HepG2 (cell line): Measurements from ENCODE around the gene RBBP8NL. TPM values are rescaled to one million over a fixed set of nuclear protein-coding genes. Genes with fewer than 3 reads are reported as not detected.

Source experiments
- ARID4A ChIP-seq: sonication (generic); formaldehyde crosslinking; IDR thresholded peaks from 2 replicates; pipeline ENCODE4 v1.5.0; 2020; ENCODE audit warnings: mild to moderate bottlenecking, missing genetic modification reagents, borderline replicate concordance
- ATM ChIP-seq: fragments of 450-650 bp; IDR thresholded peaks from 2 replicates; pipeline ENCODE4 v1.7.1; 2017; ENCODE audit warnings: mild to moderate bottlenecking, borderline replicate concordance
- BORCS8-MEF2B ChIP-seq: sonication (generic); formaldehyde crosslinking; IDR thresholded peaks from 2 replicates; pipeline ENCODE4 v1.8.0; 2022; ENCODE audit warnings: mild to moderate bottlenecking, missing genetic modification reagents
- CENPX ChIP-seq: sonication (generic); formaldehyde crosslinking; IDR thresholded peaks from 2 replicates; pipeline ENCODE4 v1.9.0; 2021; ENCODE audit warnings: mild to moderate bottlenecking, missing genetic modification reagents, moderate library complexity
- HIC2 ChIP-seq: sonication (generic); formaldehyde crosslinking; IDR thresholded peaks from 2 replicates; pipeline ENCODE4 v1.9.0; 2022; ENCODE audit warnings: low read depth, missing genetic modification reagents
- KMT2A ChIP-seq: sonication (generic); formaldehyde crosslinking; IDR thresholded peaks from 2 replicates; pipeline ENCODE4 v1.4.0; 2020; ENCODE audit warnings: missing genetic modification reagents
- POLR2AphosphoS2 ChIP-seq: IDR thresholded peaks from 2 replicates; pipeline ENCODE4 v1.6.1; 2011; ENCODE audit warnings: low read depth, low read length, improper control_type of control experiment
- TRAFD1 ChIP-seq: sonication (generic); formaldehyde crosslinking; IDR thresholded peaks from 2 replicates; pipeline ENCODE4 v1.5.1; 2020; ENCODE audit warnings: missing genetic modification reagents, mild to moderate bottlenecking, borderline replicate concordance
- ZNF138 ChIP-seq: sonication (generic); formaldehyde crosslinking; IDR thresholded peaks from 2 replicates; pipeline ENCODE4 v1.5.0; 2020; ENCODE audit warnings: mild to moderate bottlenecking, low read depth, missing genetic modification reagents
- ZNF550 ChIP-seq: sonication (generic); formaldehyde crosslinking; IDR thresholded peaks from 2 replicates; pipeline ENCODE4 v1.4.0; 2020; ENCODE audit warnings: mild to moderate bottlenecking, missing genetic modification reagents, borderline replicate concordance
- polyA plus RNA-seq, 8 experiments: library from polyadenylated mRNA; depleted of rRNA in 3 of 8; stranded (reverse) in 7 of 8; unstranded in 1 of 8; fragments of >200 nt; fragmentation: Illumina TruSeq in 4 of 8; extraction: Trizol in 4 of 8; gene quantifications; 2 replicates each; pipeline versions ENCODE4 v1.2.1 to v1.2.3, GENCODE V29; 2011 to 2016; ENCODE audit warnings: low read depth in 4 of 8, missing spikeins in 1 of 8, mixed read lengths in 1 of 8; ENCODE audit not compliant: insufficient read depth in 1 of 8
- total RNA-seq, 5 experiments: library from RNA; depleted of rRNA; stranded (reverse); fragments of >200 nt; fragmentation: Illumina TruSeq; extraction: Trizol; gene quantifications; 2 replicates each; pipeline ENCODE4 v1.2.3, GENCODE V29; 2016; ENCODE audit warnings: low read depth in 1 of 5
- TF ChIP-seq, protein P1 (sequence below): sonication (generic); formaldehyde crosslinking; IDR thresholded peaks from 2 replicates; pipeline ENCODE4 v1.4.0; 2020; ENCODE audit warnings: low read depth, missing genetic modification reagents
- TF ChIP-seq, protein P2 (sequence below): sonication (generic); formaldehyde crosslinking; IDR thresholded peaks from 2 replicates; pipeline ENCODE4 v1.5.0; 2020; ENCODE audit warnings: missing genetic modification reagents, mild to moderate bottlenecking, borderline replicate concordance
- TF ChIP-seq, protein P3 (sequence below): IDR thresholded peaks from 2 replicates; pipeline ENCODE4 v1.6.1; 2016; ENCODE audit warnings: mild to moderate bottlenecking

RBBP8NL gene
- total and polyA plus RNA-seq, 2 of the 13 experiments (the other 11 are each of a cell fraction or from before 2014, with no cell fraction given) = 0.69 to 0.86 TPM

GRCh38 chr20:62376112-62377063 lies 51.0 kb downstream of the RBBP8NL start (continued):
- TF ChIP-seq ARID4A (CRISPR knock-in tag) (peak; percentile 65), ZNF138 (CRISPR knock-in tag) (no peak), CENPX (CRISPR knock-in tag) (no peak), TRAFD1 (CRISPR knock-in tag) (0 out of 2 replicates have a peak, but pooled peaks have one; percentile 61), ZNF550 (no peak), HIC2 (CRISPR knock-in tag) (peak; percentile 95), KMT2A (no peak; the same call in 1 of the 2 replicates), ATM (no peak), POLR2AphosphoS2 (no peak), BORCS8-MEF2B (CRISPR knock-in tag) (peak; percentile 87)
- TF ChIP-seq, protein P1, sequence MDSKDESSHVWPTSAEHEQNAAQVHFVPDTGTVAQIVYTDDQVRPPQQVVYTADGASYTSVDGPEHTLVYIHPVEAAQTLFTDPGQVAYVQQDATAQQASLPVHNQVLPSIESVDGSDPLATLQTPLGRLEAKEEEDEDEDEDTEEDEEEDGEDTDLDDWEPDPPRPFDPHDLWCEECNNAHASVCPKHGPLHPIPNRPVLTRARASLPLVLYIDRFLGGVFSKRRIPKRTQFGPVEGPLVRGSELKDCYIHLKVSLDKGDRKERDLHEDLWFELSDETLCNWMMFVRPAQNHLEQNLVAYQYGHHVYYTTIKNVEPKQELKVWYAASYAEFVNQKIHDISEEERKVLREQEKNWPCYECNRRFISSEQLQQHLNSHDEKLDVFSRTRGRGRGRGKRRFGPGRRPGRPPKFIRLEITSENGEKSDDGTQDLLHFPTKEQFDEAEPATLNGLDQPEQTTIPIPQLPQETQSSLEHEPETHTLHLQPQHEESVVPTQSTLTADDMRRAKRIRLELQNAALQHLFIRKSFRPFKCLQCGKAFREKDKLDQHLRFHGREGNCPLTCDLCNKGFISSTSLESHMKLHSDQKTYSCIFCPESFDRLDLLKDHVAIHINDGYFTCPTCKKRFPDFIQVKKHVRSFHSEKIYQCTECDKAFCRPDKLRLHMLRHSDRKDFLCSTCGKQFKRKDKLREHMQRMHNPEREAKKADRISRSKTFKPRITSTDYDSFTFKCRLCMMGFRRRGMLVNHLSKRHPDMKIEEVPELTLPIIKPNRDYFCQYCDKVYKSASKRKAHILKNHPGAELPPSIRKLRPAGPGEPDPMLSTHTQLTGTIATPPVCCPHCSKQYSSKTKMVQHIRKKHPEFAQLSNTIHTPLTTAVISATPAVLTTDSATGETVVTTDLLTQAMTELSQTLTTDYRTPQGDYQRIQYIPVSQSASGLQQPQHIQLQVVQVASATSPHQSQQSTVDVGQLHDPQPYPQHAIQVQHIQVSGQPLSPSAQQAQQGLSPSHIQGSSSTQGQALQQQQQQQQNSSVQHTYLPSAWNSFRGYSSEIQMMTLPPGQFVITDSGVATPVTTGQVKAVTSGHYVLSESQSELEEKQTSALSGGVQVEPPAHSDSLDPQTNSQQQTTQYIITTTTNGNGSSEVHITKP (CRISPR knock-in tag) = 0 out of 2 replicates have a peak, but pooled peaks have one; percentile 60
- TF ChIP-seq, protein P2, sequence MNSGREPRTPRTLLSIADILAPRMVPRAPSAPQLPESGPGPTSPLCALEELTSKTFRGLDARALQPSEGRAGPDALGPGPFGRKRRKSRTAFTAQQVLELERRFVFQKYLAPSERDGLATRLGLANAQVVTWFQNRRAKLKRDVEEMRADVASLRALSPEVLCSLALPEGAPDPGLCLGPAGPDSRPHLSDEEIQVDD (CRISPR knock-in tag) = peak; percentile 41; the same call in 1 of the 2 replicates
- TF ChIP-seq, protein P3, sequence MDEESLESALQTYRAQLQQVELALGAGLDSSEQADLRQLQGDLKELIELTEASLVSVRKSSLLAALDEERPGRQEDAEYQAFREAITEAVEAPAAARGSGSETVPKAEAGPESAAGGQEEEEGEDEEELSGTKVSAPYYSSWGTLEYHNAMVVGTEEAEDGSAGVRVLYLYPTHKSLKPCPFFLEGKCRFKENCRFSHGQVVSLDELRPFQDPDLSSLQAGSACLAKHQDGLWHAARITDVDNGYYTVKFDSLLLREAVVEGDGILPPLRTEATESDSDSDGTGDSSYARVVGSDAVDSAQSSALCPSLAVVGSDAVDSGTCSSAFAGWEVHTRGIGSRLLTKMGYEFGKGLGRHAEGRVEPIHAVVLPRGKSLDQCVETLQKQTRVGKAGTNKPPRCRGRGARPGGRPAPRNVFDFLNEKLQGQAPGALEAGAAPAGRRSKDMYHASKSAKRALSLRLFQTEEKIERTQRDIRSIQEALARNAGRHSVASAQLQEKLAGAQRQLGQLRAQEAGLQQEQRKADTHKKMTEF = peak; percentile 89; the same call in 1 of the 2 replicates
